HUES6 (cell line): Measurements from ENCODE around the gene GNB1L.

Experiments
- H3K27ac ChIP-seq: 2 replicates; pipeline ENCODE4 v1.7.0; 2013; ENCODE audit warnings: low read depth, mild to moderate bottlenecking, low read length, inconsistent platforms
- H3K27me3 ChIP-seq: 2 replicates; pipeline ENCODE4 v1.6.1; 2013; ENCODE audit warnings: low read length; ENCODE audit not compliant: control insufficient read depth, insufficient read depth
- H3K36me3 ChIP-seq: 2 replicates; pipeline ENCODE4 v1.6.1; 2013; ENCODE audit warnings: low read length; ENCODE audit not compliant: control insufficient read depth, insufficient read depth
- H3K4me1 ChIP-seq: 2 replicates; pipeline ENCODE4 v1.6.1; 2013; ENCODE audit warnings: low read length; ENCODE audit not compliant: control insufficient read depth, insufficient read depth
- H3K4me3 ChIP-seq: 2 replicates; pipeline ENCODE4 v1.5.1; 2013; ENCODE audit warnings: low read depth, low read length
- H3K9ac ChIP-seq: one replicate; pipeline ENCODE4 v1.6.1; 2013; ENCODE audit warnings: mild to moderate bottlenecking, low read length
- H3K9me3 ChIP-seq: 2 replicates; pipeline ENCODE4 v1.6.1; 2013; ENCODE audit warnings: low read depth, low read length; ENCODE audit not compliant: control insufficient read depth, insufficient read depth

Gene GNB1L

DNA sequence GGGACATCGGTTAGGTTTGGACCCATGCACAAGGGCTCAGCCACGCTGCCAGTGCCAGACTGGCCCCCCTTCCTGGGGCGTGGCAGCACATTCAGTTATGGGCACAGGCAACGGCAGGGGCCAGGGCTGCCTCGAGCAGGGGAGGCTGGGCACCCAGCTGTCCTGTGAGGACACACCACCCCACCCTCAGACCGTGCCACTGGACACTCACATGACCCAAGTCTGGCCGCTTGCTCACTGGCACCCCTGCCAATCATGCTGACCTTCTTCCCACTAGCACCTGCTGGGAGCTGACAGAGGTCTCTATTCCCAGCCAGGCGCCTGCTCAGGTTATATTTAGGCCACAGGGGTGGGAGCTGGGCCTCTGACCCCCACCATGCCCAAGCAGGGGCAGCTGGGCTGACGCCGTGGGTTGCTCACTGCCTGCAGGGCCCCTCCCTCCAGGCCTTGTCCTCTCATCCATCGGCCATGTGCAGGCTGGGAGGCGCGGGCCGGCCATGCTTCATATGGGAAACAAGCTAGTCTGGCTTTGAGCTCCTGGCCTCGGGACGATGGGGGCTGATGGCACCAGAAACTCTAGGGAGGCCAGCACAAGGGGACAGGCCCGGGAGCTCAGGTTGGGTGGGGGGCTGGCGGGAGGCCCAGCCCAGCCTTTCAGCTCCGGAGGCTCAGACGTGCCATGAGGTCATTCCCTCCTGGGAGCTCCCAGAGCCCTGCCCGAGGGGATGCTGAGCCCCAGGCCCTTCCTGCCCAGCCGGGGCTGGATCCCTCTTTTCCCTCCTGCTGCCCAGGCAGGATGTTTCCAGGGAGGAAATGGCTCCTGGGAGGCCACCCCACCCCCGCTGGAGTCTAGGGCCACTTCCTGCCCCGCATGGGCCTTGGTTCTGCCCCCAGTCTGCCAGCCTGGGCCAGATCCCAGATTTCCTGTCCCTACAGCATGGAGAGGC, 109.2 kb downstream of the GNB1L start:
- H3K27me3 ChIP-seq = peaks cover 10% of the 10 kb centered on the region; the same call in 1 of the 2 replicates
- no peak overlapping the region for H3K27ac ChIP-seq
- peaks cover 26% of the 10 kb centered on the region; the same call in 1 of the 2 replicates for H3K4me1 ChIP-seq

DNA sequence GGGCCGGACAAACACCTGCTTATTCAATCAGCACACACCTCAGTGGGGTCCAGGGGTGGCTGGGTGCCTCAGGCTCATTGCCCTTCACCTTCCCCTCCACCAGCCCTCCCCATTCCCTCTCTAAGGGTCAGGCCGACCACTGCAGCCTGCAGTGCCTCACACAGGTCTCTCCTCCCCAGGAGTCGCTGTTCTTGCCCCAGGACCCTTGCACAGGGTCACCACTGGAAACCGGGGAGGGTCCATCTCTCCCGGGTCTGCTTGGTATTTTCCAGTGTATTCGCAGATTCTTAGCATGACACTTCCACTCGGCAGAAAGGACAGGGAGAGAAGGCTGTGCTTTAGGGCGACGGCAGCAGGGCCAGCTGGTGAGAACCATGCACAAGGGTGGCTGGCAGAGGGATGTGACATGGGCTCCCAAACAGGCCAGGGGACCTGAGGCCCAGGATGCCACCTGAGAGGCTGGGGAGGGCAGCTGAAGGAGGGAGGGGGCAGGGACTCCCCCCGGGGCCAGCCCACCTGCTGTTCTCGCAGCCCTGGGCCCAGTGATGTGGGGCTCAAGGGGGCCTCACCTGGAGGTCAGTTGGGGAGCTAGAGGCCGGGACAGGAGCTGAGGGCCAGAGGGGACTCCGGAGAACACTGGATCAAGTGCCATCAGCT, 110.2 kb downstream of the GNB1L start:
- Histone ChIP-seq H3K9ac (no peak overlapping the region), H3K4me3 (no peak overlapping the region), H3K27me3 (peaks cover 10% of the 10 kb centered on the region; the same call in 1 of the 2 replicates), H3K4me1 (peaks cover 24% of the 10 kb centered on the region; the same call in 1 of the 2 replicates), H3K36me3 (no peaks in the 10 kb centered on the region), H3K27ac (no peak overlapping the region), H3K9me3 (no peaks in the 10 kb centered on the region)

More for the DNA sequence above, 109.2 kb downstream of the GNB1L start:
- Histone ChIP-seq H3K4me3 (no peak overlapping the region), H3K9me3 (no peaks in the 10 kb centered on the region), H3K9ac (no peak overlapping the region), H3K36me3 (no peaks in the 10 kb centered on the region)

DNA sequence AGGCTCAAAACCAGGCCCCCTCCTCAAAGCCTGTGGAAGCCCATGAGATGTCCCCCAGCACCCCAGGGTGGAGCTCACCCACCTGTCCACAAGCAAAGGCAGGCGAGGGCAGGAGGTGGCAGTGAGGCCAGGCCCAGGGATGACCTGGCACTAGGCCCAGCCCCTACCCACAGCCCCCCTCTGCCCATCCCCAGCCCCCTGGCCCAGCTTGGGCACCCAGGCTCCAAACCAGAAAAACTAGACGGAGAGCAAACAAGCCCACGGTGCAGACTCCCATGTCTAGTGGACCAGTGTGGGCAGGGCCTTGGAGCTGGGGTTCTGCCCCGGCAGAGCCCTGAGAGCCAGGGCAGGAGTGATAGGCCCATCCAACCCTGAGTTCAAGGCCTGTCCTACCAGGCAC, 111.0 kb downstream of the GNB1L start:
- H3K9me3 ChIP-seq = no peaks in the 10 kb centered on the region
- peaks cover 2% of the 10 kb centered on the region; the same call in 1 of the 2 replicates for H3K27me3 ChIP-seq
- H3K4me3 ChIP-seq = no peak overlapping the region
- no peak overlapping the region for H3K9ac ChIP-seq
- peaks cover 24% of the 10 kb centered on the region; the same call in 1 of the 2 replicates for H3K4me1 ChIP-seq
- H3K27ac ChIP-seq = no peak overlapping the region
- no peaks in the 10 kb centered on the region for H3K36me3 ChIP-seq

DNA sequence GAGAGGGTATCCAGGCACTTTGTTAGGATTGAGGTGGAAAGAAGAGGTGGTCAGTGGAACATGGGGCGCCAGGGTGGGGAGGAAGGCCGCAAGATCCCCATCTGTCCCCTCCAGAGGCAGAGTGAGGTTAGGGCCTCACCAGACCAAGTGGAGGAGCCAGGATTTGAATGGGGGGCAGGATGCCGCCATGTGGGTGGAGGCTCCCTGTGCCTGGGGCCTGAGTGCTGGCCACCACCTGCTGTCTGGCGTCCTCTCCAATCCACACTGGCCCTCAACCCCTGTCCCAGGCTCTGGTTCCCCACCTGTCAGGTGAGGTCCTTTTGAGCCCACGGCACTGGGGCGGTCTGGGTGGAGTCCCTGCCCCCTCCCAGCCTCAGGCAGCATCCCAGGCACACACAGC, 111.6 kb downstream of the GNB1L start:
- peaks cover 22% of the 10 kb centered on the region; the same call in 1 of the 2 replicates for H3K4me1 ChIP-seq
- H3K4me3 ChIP-seq = no peak overlapping the region
- H3K9me3 ChIP-seq = no peaks in the 10 kb centered on the region
- H3K27ac ChIP-seq = no peak overlapping the region
- no peak overlapping the region for H3K9ac ChIP-seq
- H3K27me3 ChIP-seq = no peaks in the 10 kb centered on the region
- no peaks in the 10 kb centered on the region for H3K36me3 ChIP-seq

DNA sequence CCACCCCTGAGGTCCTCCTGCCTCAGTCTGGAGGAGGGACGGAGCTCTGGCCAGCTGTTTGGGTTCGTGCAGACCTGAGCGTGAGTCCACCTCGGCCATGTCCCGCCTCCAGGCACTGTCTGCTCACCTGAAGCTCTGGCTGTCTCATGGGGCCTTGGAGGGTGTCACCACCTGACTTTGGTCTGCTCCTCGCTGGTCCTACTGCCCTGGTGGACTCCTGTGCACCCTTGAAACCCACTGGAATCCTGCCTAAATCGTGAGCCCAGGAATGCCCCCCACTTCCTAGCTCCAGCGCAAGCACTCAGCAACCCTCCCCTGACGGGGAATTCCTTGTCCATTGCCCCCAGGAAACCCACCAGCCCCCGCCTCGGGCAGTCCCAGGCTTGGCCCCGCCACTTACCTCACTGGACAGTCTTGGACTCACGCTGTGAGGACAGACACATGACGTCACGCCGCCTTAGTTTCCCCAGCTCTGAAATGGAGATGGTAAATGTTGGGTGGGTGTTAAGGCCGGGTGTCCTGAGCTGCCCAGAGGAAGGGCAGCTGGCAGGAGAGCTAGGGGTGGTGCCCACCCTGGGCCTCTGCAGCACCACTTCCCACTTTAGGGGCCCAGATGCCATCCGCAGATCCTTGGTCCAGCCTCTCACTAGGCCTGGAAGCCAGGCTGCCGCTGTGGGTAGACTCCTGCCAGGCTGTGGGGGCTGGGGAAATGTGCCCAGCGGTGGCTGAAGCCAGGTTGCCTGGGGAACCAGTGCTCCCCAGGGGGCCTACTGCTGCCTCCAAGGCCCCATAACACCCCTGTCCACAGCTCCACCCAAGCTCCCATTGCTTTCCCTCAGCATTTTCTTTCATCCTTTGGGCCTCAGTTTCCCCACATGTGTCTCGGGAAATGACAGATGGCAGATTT, 112.3 kb downstream of the GNB1L start:
- Histone ChIP-seq H3K4me1 (peaks cover 22% of the 10 kb centered on the region; the same call in 1 of the 2 replicates), H3K36me3 (no peaks in the 10 kb centered on the region), H3K4me3 (no peak overlapping the region), H3K9ac (no peak overlapping the region), H3K27ac (no peak overlapping the region), H3K27me3 (no peaks in the 10 kb centered on the region), H3K9me3 (no peaks in the 10 kb centered on the region)

DNA sequence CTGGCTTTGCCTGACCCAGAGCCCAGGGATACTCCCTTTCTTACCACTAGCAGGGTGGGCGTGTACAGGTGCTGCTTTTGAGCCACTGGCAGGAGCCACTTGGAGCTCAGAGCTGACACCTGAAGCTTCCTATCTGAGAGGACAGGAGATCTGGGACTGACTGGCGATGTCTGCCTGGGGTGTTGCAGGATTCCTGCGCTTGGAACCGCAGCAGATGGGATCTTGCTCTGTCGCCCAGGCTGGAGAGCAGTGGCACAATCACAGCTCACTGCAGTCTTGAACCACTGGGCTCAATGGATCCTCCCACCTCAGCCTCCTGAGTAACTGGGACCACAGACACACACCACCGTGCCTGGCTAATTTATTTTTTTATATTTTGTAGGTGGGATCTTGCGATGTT, 113.6 kb downstream of the GNB1L start:
- peaks cover 16% of the 10 kb centered on the region; the same call in 1 of the 2 replicates for H3K4me1 ChIP-seq
- no peaks in the 10 kb centered on the region for H3K9me3 ChIP-seq
- no peaks in the 10 kb centered on the region for H3K27me3 ChIP-seq
- H3K9ac ChIP-seq = no peak overlapping the region
- H3K27ac ChIP-seq = no peak overlapping the region
- no peak overlapping the region for H3K4me3 ChIP-seq
- no peaks in the 10 kb centered on the region for H3K36me3 ChIP-seq

DNA sequence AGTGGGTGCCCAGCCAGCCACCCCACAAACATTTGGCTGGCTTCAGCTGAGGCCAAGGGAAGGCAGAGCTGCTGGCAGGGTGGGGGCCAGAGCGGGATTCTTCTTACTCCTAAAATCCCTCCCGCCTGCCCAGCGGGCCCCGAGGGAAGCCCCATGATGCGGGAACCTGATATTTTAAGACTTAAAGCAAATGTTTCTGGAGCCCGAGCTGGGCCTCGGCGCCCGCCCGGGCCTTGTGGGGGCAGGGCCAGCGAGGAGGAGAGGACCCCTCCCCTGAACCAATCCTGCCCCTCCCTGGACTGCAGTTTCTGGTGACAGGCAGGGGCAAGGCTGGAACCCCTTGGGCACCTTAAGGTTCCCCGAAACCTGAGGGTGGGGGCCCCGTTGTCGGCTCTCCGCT, 114.1 kb downstream of the GNB1L start:
- H3K9ac ChIP-seq = no peak overlapping the region
- H3K4me3 ChIP-seq = no peak overlapping the region
- no peak overlapping the region for H3K27ac ChIP-seq
- no peaks in the 10 kb centered on the region for H3K27me3 ChIP-seq
- peaks cover 12% of the 10 kb centered on the region; the same call in 1 of the 2 replicates for H3K4me1 ChIP-seq
- no peaks in the 10 kb centered on the region for H3K36me3 ChIP-seq
- no peaks in the 10 kb centered on the region for H3K9me3 ChIP-seq

DNA sequence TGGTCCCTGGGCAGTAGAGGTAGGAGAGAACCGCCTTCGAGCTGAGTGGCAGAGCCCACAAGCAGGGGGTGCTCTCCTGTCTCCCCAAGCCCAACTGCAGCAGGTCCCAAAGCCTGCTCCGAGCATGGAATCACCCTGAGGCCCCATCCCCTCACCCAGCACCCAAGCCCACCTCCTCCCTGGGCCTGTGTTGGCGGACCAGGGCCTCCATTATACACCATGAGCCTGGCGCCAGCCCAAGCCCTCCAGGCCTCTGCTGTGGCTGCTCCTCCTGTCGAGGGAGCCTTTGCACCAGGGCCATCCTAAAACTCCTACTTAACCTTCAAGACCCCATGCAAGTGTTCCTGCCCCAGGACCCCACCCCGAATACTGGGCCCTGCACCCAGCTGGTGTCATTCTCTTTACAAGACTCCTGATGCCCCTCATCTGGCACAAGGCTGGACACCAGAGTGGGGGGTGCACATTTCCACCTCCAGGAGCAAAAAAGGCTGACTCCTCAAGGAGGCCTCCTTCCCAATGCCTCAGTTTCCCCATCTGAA, 114.7 kb downstream of the GNB1L start:
- Histone ChIP-seq H3K4me1 (peaks cover 6% of the 10 kb centered on the region; the same call in 1 of the 2 replicates), H3K36me3 (no peaks in the 10 kb centered on the region), H3K27ac (no peak overlapping the region), H3K9ac (no peak overlapping the region), H3K4me3 (no peak overlapping the region), H3K9me3 (no peaks in the 10 kb centered on the region), H3K27me3 (peaks cover 5% of the 10 kb centered on the region; the same call in 1 of the 2 replicates)

DNA sequence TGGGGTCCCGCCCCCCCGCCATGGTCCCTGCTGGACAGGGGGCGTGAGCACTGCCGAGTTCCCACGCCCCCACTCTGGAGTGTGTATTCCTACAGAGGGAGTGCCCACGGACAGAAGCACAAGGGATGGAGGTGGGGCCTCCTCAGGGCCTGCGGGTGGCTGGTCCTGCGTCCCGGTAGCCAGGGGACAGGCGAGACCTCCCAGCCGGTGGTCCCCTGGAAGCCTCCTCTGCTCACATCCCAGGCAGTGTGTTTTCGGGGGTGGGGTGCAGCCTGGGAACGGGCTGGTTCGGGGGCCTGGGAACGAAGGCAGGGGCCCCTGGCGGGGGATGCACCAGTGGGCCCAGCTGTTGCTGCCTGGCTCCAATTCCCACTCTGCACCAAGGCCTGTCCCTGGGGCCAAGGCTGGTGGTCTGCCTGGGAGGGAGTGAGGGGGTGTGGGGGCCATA, 115.2 kb downstream of the GNB1L start:
- Histone ChIP-seq H3K36me3 (no peaks in the 10 kb centered on the region), H3K27me3 (peaks cover 7% of the 10 kb centered on the region; the same call in 1 of the 2 replicates), H3K4me3 (no peak overlapping the region), H3K27ac (no peak overlapping the region), H3K9me3 (no peaks in the 10 kb centered on the region), H3K4me1 (peaks cover 5% of the 10 kb centered on the region; the same call in 1 of the 2 replicates), H3K9ac (no peak overlapping the region)
